Sigmoid colon (tissue), 4 donors: ENCODE data around the gene CABP2.

ENCODE experiments used
- CTCF ChIP-seq, 4 experiments: fragments of 450-650 bp in 3 of 4; fragments of 200-600 bp in 1 of 4; IDR thresholded peaks; one replicate each; pipeline ENCODE4 v1.5.1; 2016 to 2019; ENCODE audit warnings: antibody characterized with exemption in 4 of 4, mild to moderate bottlenecking in 3 of 4, moderate library complexity in 2 of 4
- EP300 ChIP-seq, 4 donors: sonication (generic); formaldehyde crosslinking; IDR thresholded peaks; one replicate each; pipeline ENCODE4 v1.6.1; 2017; ENCODE audit warnings: antibody characterized with exemption in 4 of 4
- POLR2A ChIP-seq, 2 donors: fragments of 450-650 bp; IDR thresholded peaks; one replicate each; pipeline ENCODE4 v1.6.1; 2016; ENCODE audit warnings: antibody characterized with exemption in 2 of 2, mild to moderate bottlenecking in 2 of 2, moderate library complexity in 2 of 2
- POLR2AphosphoS5 ChIP-seq, 4 donors: sonication (generic); formaldehyde crosslinking; IDR thresholded peaks; one replicate each; pipeline ENCODE4 v1.6.1; 2017; ENCODE audit warnings: antibody characterized with exemption in 4 of 4

GRCh38 chr11:67492069-67492727 is 31.0 kb downstream of the CABP2 start:
- TF ChIP-seq CTCF (IDR thresholded peaks at IDR 0.05) (no peak), POLR2AphosphoS5 (IDR thresholded peaks at IDR 0.05) (no peak), POLR2A (IDR thresholded peaks at IDR 0.05) (no peak), EP300 (IDR thresholded peaks at IDR 0.05) (no peak)
